Smooth muscle cell (in vitro differentiated cells): ENCODE results near the gene SSH2. TPM values are rescaled to one million over a fixed set of nuclear protein-coding genes. Genes with fewer than 3 reads are reported as not detected.

Experiments used
- DNase-seq: peaks from one replicate; lab custom pipeline; 2025; ENCODE audit not compliant: unreplicated experiment; lab: John Stamatoyannopoulos, UW
- H2AFZ ChIP-seq: fragments of 200-600 bp; sonication (generic); 2 replicates; pipeline ENCODE4 v1.6.0; 2016; ENCODE audit warnings: antibody characterized with exemption, low read depth, mild to moderate bottlenecking
- H3F3A ChIP-seq: fragments of 200-600 bp; sonication (generic); 2 replicates; pipeline ENCODE4 v1.6.0; 2017; ENCODE audit warnings: antibody characterized with exemption, low read depth
- H3K27ac ChIP-seq: fragments of 200-600 bp; sonication (generic); 2 replicates; pipeline ENCODE4 v1.5.1; 2016; ENCODE audit warnings: low read depth, mild to moderate bottlenecking
- H3K27me3 ChIP-seq: fragments of 200-600 bp; sonication (generic); 2 replicates; pipeline ENCODE4 v1.6.1; 2016; ENCODE audit warnings: low read depth, mild to moderate bottlenecking
- H3K36me3 ChIP-seq: fragments of 200-600 bp; sonication (generic); 2 replicates; pipeline ENCODE4 v1.5.1; 2016; ENCODE audit warnings: low read depth
- H3K4me1 ChIP-seq: fragments of 200-600 bp; sonication (generic); 2 replicates; pipeline ENCODE4 v1.5.1; 2016; ENCODE audit warnings: low read depth
- H3K4me2 ChIP-seq: fragments of 200-600 bp; sonication (generic); 2 replicates; pipeline ENCODE4 v1.6.0; 2016; ENCODE audit warnings: mild to moderate bottlenecking
- H3K4me3 ChIP-seq: fragments of 200-600 bp; sonication (generic); 2 replicates; pipeline ENCODE4 v1.5.1; 2016; ENCODE audit warnings: mild to moderate bottlenecking
- H3K79me2 ChIP-seq: fragments of 200-600 bp; sonication (generic); 2 replicates; pipeline ENCODE4 v1.6.0; 2016; ENCODE audit warnings: low read depth, mild to moderate bottlenecking
- H3K9ac ChIP-seq: fragments of 200-600 bp; sonication (generic); 2 replicates; pipeline ENCODE4 v1.6.0; 2016; ENCODE audit warnings: low read depth
- H3K9me3 ChIP-seq: fragments of 200-600 bp; sonication (generic); replicated peaks from 2 replicates; pipeline ENCODE4 v1.5.1; 2016; ENCODE audit warnings: low read depth
- H4K20me1 ChIP-seq: fragments of 200-600 bp; sonication (generic); 2 replicates; pipeline ENCODE4 v1.6.0; 2016; ENCODE audit warnings: low read depth
- CTCF ChIP-seq: fragments of 200-600 bp; sonication (generic); IDR thresholded peaks from 2 replicates; pipeline ENCODE4 v1.5.1; 2017; ENCODE audit warnings: borderline replicate concordance, mild to moderate bottlenecking, antibody characterized with exemption; ENCODE audit not compliant: insufficient read depth, poor library complexity, severe bottlenecking
- WGBS: methylation state at CpG from one replicate; pipeline ENCODE4 v1.1.7; 2016; ENCODE audit warnings: low lambda C conversion rate; 5-methylcytosine and 5-hydroxymethylcytosine counted together
- polyA plus RNA-seq: library from polyadenylated mRNA; unstranded; fragments of >200 nt; fragmentation: Nextera tagmentation; extraction: Ambion mirVana; gene quantifications from 2 replicates; pipeline ENCODE4 v1.2.1, GENCODE V29; 2016
- total RNA-seq: library from RNA; depleted of rRNA; stranded (reverse); fragments of >200 nt; gene quantifications from 2 replicates; pipeline ENCODE4 v1.2.3, GENCODE V29; 2014

SSH2 gene
- total and polyA plus RNA-seq, 2 experiments from 2014 or later = 9.7 to 10.4 TPM

GRCh38 chr17:29847527-29848400 is 82.3 kb downstream of the SSH2 start:
- DNase-seq = no peak
- Histone ChIP-seq H3K4me1 (peaks cover 14% of the 10 kb centered on the region), H3K4me3 (no peak overlapping the region), H3F3A (peaks cover 9% of the 10 kb centered on the region), H3K9me3 (no peaks in the 10 kb centered on the region), H4K20me1 (peaks cover 3% of the 10 kb centered on the region), H3K79me2 (peaks cover 5% of the 10 kb centered on the region), H3K4me2 (no peak overlapping the region), H3K36me3 (no peaks in the 10 kb centered on the region), H3K27ac (no peak overlapping the region), H3K27me3 (no peaks in the 10 kb centered on the region), H2AFZ (no peak overlapping the region), H3K9ac (no peak overlapping the region)
- 87% methylated on average over 3 of the region's 3 CpGs for WGBS
- no peak for TF ChIP-seq CTCF

GRCh38 chr17:29847118-29847517 is 82.9 kb downstream of the SSH2 start:
- peaks cover 14% of the 10 kb centered on the region for H3K4me1 ChIP-seq
- no peak for DNase-seq
- no peaks in the 10 kb centered on the region for H3K9me3 ChIP-seq
- H4K20me1 ChIP-seq = peaks cover 3% of the 10 kb centered on the region
- no peaks in the 10 kb centered on the region for H3K27me3 ChIP-seq
- peaks cover 9% of the 10 kb centered on the region for H3F3A ChIP-seq
- H2AFZ ChIP-seq = no peak overlapping the region
- no peak overlapping the region for H3K4me3 ChIP-seq
- no peaks in the 10 kb centered on the region for H3K36me3 ChIP-seq
- H3K9ac ChIP-seq = no peak overlapping the region
- 88% methylated on average over 3 of the region's 3 CpGs for WGBS
- no peak overlapping the region for H3K27ac ChIP-seq
- no peak for TF ChIP-seq CTCF
- no peak overlapping the region for H3K4me2 ChIP-seq
- H3K79me2 ChIP-seq = peaks cover 5% of the 10 kb centered on the region

GRCh38 chr17:29846298-29846697 is 83.7 kb downstream of the SSH2 start:
- H3K9me3 ChIP-seq = no peaks in the 10 kb centered on the region
- H3K4me2 ChIP-seq = no peak overlapping the region
- H3K4me3 ChIP-seq = no peak overlapping the region
- no peak overlapping the region for H3K9ac ChIP-seq
- H3F3A ChIP-seq = peaks cover 9% of the 10 kb centered on the region
- no peak overlapping the region for H2AFZ ChIP-seq
- DNase-seq = no peak
- H3K27me3 ChIP-seq = no peaks in the 10 kb centered on the region
- H3K79me2 ChIP-seq = no peaks in the 10 kb centered on the region
- peaks cover 6% of the 10 kb centered on the region for H4K20me1 ChIP-seq
- peaks cover 14% of the 10 kb centered on the region for H3K4me1 ChIP-seq
- no peak for TF ChIP-seq CTCF
- H3K36me3 ChIP-seq = no peaks in the 10 kb centered on the region
- 75% methylated on average over 2 of the region's 2 CpGs for WGBS
- no peak overlapping the region for H3K27ac ChIP-seq
